GM18907 (cell line): ENCODE data around the gene DDX1.

ENCODE experiments used
- ATAC-seq: cut with Tn5 transposase; IDR thresholded peaks from one replicate; pipeline ENCODE4 v1.9.1; 2021; ENCODE audit warnings: mild to moderate bottlenecking, moderate library complexity; ENCODE audit not compliant: unreplicated experiment

Gene DDX1

GRCh38 chr2:15626967-15627366 lies 35.3 kb downstream of the DDX1 start:
- ATAC-seq: no peak

GRCh38 chr2:15627817-15628684 lies 36.4 kb downstream of the DDX1 start:
- no peak for ATAC-seq

GRCh38 chr2:15628899-15629855 lies 37.5 kb downstream of the DDX1 start:
- ATAC-seq: no peak

GRCh38 chr2:15630121-15630977 lies 38.7 kb downstream of the DDX1 start:
- ATAC-seq: no peak

DNA sequence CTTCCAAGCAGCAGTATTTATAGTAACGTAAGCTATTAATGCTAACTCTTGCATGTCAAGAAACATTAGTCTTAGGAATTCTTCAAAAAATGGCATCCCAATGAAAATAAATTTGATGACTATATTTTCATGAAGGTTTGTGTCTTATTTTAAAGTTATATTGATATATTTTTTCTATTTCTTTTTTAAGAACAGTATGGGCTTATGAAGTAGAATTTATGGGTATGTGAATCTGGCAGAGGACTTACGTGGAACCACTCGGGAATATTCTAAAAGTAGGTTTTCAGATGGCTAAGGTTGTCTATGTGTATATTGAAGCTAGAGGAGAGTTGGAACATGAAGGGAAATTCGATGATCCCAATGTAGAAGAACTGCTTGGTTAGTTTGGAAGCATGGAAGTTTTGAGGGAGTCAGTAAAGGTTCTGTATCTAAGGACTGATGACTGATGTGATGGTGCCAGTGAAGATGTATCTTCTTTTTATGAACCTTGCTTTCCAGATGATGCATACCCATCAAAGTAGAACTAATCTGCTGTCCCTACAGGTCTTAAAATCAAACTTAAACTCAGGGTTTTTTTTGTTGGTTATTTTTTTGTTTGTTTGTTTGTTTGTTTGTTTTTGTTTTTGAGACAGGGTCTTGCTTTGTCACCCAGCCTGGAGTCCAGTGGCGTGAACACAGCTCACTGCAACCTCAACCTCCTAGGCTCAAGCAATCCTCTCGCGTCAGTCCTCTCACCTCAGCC lies 39.5 kb downstream of the DDX1 start:
- ATAC-seq: no peak

DNA sequence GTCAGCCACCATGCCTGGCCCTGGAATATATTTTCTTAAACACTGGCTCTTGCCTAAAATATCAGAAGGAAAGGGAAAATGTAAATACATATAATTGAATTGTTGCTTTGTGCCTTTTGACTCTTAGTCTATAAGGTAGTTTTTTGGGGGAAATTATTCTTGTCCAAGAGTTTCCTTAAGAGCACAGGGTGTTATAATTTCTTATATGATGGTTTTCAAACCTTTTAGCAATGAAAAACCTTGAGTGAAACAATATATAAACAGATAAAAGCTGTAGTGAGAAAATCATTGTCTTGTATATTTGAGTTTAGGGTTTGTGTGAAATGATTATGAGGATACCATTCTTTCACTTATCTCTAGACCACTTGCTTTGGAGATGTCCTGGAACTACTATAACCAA lies 40.2 kb downstream of the DDX1 start:
- no peak for ATAC-seq

DNA sequence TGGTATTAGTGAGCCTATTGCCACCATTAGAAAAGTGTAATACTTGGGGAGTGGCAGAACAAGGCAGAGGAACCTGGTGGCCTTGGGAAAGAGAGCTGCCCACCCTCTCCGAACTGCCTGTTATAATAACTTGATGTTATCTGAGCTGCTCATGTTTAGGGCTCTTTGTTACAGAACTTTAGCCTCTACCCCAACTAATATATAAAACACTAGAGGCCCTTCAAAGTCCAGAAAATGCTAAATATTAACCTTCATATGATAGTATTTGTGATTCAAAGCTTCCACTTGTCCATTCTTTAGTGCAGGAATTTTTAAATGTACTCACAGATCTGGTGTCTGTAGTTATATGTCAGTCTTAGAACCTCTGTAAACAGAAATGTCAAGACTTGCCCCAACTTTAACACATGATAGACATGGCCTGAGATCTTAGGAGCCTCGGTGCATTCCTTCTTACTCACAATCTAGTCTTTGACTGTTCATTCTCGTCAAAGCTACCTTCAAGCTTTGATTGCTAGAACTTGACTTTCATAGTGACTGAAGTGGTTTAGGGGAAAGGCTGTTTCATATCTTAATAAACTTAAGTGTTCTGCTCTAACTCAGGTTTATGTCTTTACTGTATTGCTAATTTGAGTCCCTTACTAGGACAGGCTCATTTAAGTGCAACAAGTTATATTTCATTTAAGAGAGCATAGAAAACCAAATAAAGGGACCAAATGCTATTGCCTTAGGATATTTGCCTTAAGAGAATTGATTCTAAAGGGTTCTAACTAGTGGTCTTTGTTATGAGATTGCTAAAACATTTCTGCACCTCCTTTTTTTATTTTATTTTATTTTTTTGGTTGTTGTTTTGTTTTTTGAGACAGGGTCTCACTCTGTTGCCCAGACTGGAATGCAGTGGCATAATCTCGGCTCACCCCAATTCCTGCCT lies 41.6 kb downstream of the DDX1 start:
- ATAC-seq: no peak

GRCh38 chr2:15633971-15634346 lies 42.3 kb downstream of the DDX1 start:
- no peak for ATAC-seq

GRCh38 chr2:15634846-15635490 lies 43.3 kb downstream of the DDX1 start:
- ATAC-seq: no peak

DNA sequence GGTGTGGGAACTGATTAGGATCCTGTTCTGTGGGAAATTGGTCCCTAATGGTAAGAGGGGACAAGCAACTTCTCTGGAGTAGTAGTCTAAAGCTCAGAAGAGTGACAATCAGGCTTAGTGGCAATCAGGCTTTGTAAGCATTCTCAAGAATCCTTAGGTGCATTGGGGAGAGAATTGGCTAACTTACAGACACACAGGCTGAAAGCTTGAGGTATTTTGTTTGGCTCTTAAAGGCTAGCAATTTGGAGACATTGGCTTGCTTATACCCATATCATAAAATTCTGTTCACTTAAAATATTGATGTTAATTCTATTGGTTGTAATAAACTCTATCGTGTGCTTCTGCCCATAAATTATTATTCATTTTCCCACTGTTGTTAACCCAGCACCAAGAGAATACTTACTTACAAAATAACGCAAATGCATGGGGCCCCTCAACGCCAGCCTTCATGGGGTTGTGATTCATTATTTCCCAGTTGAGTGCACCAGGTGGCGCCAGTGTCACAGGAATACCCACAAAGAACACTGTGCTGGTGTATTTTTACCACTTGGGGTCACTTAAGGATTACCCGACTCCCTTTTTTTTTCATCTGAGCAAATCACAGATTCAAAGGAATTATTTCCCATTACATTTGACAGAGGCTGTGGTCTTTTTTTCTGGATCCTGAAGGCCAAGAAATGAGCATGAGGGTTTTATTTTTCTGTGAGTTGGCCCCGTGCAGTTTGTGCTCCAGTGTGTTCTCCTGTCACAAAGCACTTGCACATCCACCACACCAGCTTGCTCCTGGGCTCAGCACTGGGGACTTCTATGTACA lies 45.5 kb downstream of the DDX1 start:
- ATAC-seq: peak; percentile 88

GRCh38 chr2:15638720-15639119 lies 47.1 kb downstream of the DDX1 start:
- ATAC-seq: no peak

GRCh38 chr2:15639323-15640251 lies 47.9 kb downstream of the DDX1 start:
- no peak for ATAC-seq

- ATAC-seq: no peak
Observed at GRCh38 chr2:15640261-15640711, 48.6 kb downstream of the DDX1 start.

GRCh38 chr2:15640784-15641183 lies 49.1 kb downstream of the DDX1 start:
- no peak for ATAC-seq

DNA sequence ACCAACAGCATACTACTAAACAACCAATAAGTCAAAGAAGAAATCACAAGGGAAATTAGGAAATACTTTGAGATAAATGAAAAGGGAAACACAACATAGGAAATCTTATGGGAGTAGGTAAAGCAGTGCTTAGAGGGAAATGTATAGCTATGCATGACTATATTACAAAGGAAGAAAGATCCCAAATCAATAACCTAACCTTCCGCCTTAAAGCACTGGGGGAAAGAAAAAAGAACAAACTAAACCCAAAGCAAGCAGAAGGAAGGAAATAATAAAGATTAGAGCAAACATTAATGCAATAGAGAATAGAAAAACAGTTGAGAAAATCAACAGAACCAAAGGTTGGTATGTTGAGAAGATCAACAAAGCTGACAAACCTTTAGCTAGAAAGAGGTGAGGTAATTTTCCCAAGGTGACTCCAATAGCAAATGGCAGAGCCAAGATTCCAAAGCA lies 49.9 kb downstream of the DDX1 start:
- no peak for ATAC-seq

- ATAC-seq: no peak
Observed at GRCh38 chr2:15642011-15642814, 50.5 kb downstream of the DDX1 start.
